ENCODE measurements around the gene FAM221A. TPM values are rescaled to one million over a fixed set of nuclear protein-coding genes. Genes with fewer than 3 reads are reported as not detected.
"Not testable (repeated sequence)": the region's sequence is repeated elsewhere in the genome, so short reads cannot be mapped to it uniquely, and the experiment has no call there.

Gene FAM221A
- total RNA-seq, 1 experiment from 2014 or later = 8.4 TPM

DNA sequence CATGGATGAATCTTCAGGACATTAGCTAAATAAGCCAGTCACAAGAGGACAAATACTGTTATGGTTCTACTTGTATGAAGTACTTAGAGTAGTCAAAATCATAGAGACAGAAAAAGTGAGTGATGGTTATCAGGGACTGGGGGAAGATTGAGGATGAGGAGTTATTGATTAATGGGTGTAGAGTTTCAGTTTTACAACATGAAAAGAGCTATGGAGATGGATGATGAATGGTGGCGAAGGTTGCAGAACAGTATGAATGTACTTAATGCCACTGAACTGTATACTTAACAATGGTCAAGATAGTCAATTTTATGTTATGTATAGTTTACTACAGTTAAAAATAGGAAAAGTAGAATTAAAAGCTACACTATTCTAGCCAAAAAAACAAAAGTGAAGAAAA, 37.8 kb downstream of the FAM221A start:
- in situ Hi-C loops (cut with HindIII; ENCODE audit: low pct_unique_long_range_greater_than_20kb, low sequenced_read_pairs) (no loop called here), intact Hi-C loops (cut with micrococcal nuclease; ENCODE audit: unreplicated experiment) (loop anchor here (10.0 kb wide), 1 partner anchor 443 kb away; no protein-coding TSS in a partner anchor)
- ATAC-seq (no peak), DNase-seq (ENCODE audit: low read depth, low spot score) (no peak)
- no peak overlapping the region for H3K27ac ChIP-seq (ENCODE audit: low read length)
- ChIA-PET CTCF (no interaction called here), POLR2A (no interaction called here)
- H3K36me3 ChIP-seq (ENCODE audit: control insufficient read depth, insufficient read depth, low read length) = no peaks in the 10 kb centered on the region
- H3K27me3 ChIP-seq (ENCODE audit: control insufficient read depth, insufficient read depth, low read length) = no peaks in the 10 kb centered on the region
- H3K9me3 ChIP-seq (ENCODE audit: control insufficient read depth, insufficient read depth, low read depth, low read length) = no peaks in the 10 kb centered on the region
- no TSS peak for BruUV-seq (replicated peaks)
- H3K4me1 ChIP-seq (ENCODE audit: control insufficient read depth, insufficient read depth, low read length) = peaks cover 35% of the 10 kb centered on the region
- TF ChIP-seq TCF7L2 (IDR thresholded peaks at IDR 0.05; ENCODE audit: low read depth, low read length) (no peak), POLR2AphosphoS5 (IDR thresholded peaks at IDR 0.05; ENCODE audit: low read depth, low read length) (no peak)
- TF ChIP-seq, protein P1, sequence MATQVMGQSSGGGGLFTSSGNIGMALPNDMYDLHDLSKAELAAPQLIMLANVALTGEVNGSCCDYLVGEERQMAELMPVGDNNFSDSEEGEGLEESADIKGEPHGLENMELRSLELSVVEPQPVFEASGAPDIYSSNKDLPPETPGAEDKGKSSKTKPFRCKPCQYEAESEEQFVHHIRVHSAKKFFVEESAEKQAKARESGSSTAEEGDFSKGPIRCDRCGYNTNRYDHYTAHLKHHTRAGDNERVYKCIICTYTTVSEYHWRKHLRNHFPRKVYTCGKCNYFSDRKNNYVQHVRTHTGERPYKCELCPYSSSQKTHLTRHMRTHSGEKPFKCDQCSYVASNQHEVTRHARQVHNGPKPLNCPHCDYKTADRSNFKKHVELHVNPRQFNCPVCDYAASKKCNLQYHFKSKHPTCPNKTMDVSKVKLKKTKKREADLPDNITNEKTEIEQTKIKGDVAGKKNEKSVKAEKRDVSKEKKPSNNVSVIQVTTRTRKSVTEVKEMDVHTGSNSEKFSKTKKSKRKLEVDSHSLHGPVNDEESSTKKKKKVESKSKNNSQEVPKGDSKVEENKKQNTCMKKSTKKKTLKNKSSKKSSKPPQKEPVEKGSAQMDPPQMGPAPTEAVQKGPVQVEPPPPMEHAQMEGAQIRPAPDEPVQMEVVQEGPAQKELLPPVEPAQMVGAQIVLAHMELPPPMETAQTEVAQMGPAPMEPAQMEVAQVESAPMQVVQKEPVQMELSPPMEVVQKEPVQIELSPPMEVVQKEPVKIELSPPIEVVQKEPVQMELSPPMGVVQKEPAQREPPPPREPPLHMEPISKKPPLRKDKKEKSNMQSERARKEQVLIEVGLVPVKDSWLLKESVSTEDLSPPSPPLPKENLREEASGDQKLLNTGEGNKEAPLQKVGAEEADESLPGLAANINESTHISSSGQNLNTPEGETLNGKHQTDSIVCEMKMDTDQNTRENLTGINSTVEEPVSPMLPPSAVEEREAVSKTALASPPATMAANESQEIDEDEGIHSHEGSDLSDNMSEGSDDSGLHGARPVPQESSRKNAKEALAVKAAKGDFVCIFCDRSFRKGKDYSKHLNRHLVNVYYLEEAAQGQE (IDR thresholded peaks at IDR 0.05; ENCODE audit: insufficient read depth in 1 of 2, low read depth in 2 of 2, low read length in 1 of 2) = no peak
- H3K4me3 ChIP-seq (ENCODE audit: low read depth in 2 of 2, low read length in 2 of 2) = no peak overlapping the region

DNA sequence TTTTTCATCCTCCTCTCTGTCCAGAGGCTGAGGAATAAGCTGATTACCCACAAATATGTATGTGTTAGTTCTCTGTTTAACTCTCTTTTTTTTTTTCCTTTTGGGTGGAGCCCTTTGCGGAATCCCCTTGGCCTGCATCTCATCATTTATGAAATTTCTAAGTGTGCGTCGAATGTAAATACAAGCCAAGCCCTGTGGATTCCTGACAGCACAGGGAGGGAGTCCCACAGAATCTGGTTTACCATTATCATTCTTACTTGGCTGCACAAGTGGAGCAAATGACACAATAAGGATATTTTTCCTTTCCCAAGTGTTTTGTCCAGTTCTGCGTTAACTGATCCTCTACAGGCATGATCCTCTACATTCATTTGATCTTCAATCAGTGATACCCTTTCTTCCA, 41.5 kb downstream of the FAM221A start:
- in situ Hi-C loops (cut with HindIII; ENCODE audit: low pct_unique_long_range_greater_than_20kb, low sequenced_read_pairs) = no loop called here
- intact Hi-C loops (cut with micrococcal nuclease; ENCODE audit: unreplicated experiment) = no loop called here
- Histone ChIP-seq H3K27ac (ENCODE audit: low read length) (peak overlapping the region; percentile 57; the same call in 1 of the 2 replicates), H3K4me3 (ENCODE audit: low read depth in 2 of 2, low read length in 2 of 2) (no peak overlapping the region), H3K36me3 (ENCODE audit: control insufficient read depth, insufficient read depth, low read length) (no peaks in the 10 kb centered on the region), H3K9me3 (ENCODE audit: control insufficient read depth, insufficient read depth, low read depth, low read length) (no peaks in the 10 kb centered on the region), H3K27me3 (ENCODE audit: control insufficient read depth, insufficient read depth, low read length) (no peaks in the 10 kb centered on the region), H3K4me1 (ENCODE audit: control insufficient read depth, insufficient read depth, low read length) (peaks cover 17% of the 10 kb centered on the region)
- CTCF ChIA-PET = no interaction called here
- DNase-seq (ENCODE audit: low read depth, low spot score) = no peak
- no peak for ATAC-seq
- TF ChIP-seq TCF7L2 (IDR thresholded peaks at IDR 0.05; ENCODE audit: low read depth, low read length) (no peak), POLR2AphosphoS5 (IDR thresholded peaks at IDR 0.05; ENCODE audit: low read depth, low read length) (no peak), SIN3A (IDR thresholded peaks at IDR 0.05; ENCODE audit: borderline replicate concordance, insufficient read depth, low read depth, low read length) (no peak)
- TF ChIP-seq, protein P2, sequence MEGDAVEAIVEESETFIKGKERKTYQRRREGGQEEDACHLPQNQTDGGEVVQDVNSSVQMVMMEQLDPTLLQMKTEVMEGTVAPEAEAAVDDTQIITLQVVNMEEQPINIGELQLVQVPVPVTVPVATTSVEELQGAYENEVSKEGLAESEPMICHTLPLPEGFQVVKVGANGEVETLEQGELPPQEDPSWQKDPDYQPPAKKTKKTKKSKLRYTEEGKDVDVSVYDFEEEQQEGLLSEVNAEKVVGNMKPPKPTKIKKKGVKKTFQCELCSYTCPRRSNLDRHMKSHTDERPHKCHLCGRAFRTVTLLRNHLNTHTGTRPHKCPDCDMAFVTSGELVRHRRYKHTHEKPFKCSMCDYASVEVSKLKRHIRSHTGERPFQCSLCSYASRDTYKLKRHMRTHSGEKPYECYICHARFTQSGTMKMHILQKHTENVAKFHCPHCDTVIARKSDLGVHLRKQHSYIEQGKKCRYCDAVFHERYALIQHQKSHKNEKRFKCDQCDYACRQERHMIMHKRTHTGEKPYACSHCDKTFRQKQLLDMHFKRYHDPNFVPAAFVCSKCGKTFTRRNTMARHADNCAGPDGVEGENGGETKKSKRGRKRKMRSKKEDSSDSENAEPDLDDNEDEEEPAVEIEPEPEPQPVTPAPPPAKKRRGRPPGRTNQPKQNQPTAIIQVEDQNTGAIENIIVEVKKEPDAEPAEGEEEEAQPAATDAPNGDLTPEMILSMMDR (IDR thresholded peaks at IDR 0.05) = no peak
- TF ChIP-seq, protein P1 (IDR thresholded peaks at IDR 0.05; ENCODE audit: insufficient read depth in 1 of 2, low read depth in 2 of 2, low read length in 1 of 2) = no peak
- no TSS peak for BruUV-seq (replicated peaks)
- POLR2A ChIA-PET = no interaction called here

DNA sequence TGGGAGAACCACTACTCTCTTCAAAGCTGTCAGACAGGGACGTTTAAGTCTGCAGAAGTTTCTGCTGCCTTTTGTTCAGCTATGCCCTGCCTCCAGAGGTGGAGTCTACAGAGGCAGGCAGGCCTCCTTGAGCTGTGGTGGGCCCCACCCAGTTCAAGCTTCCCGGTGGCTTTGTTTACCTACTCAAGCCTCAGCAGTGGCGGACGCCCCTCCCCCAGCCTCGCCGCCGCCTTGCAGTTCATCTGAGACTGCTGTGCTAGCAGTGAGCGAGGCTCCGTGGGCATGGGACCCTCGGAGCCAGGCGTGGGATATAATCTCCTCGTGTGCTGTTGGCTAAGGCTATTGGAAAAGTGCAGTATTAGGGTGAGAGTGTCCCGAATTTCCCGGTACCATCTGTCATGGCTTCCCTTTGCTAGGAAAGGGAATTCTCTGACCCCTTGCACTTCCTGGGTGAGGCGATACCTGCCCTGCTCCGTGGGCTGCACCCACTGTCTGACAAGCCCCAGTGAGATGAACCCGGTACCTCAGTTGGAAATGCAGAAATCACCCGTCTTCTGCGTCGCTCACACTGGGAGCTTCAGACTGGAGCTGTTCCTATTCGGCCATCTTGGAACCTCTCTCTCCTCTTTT, 42.7 kb downstream of the FAM221A start:
- ATAC-seq = peak; percentile 35; the same call in 1 of the 2 replicates
- in situ Hi-C loops (cut with HindIII; ENCODE audit: low pct_unique_long_range_greater_than_20kb, low sequenced_read_pairs); H3K36me3 ChIP-seq (ENCODE audit: control insufficient read depth, insufficient read depth, low read length); H3K9me3 ChIP-seq (ENCODE audit: control insufficient read depth, insufficient read depth, low read depth, low read length); H3K27me3 ChIP-seq (ENCODE audit: control insufficient read depth, insufficient read depth, low read length); DNase-seq (ENCODE audit: low read depth, low spot score); CTCF ChIA-PET; intact Hi-C loops (cut with micrococcal nuclease; ENCODE audit: unreplicated experiment); POLR2A ChIA-PET; BruUV-seq (replicated peaks): not testable (repeated sequence)
- peaks cover 17% of the 10 kb centered on the region for H3K4me1 ChIP-seq (ENCODE audit: control insufficient read depth, insufficient read depth, low read length)
- peak overlapping the region; percentile 64 for H3K27ac ChIP-seq (ENCODE audit: low read length)
- H3K4me3 ChIP-seq (ENCODE audit: low read depth in 2 of 2, low read length in 2 of 2) = peak overlapping the region; percentile 32 to 55

Measured in Panc1 (cell line).